PC-9 (cell line): ENCODE data around the gene CDK5R1. TPM values are rescaled to one million over a fixed set of nuclear protein-coding genes. Genes with fewer than 3 reads are reported as not detected.
A peak's percentile ranks its signal among the peaks of the same experiment; 100 is the strongest.

ENCODE experiments used
- Bru-seq: library from RNA; stranded (reverse); fragments of 400-500 nt; gene quantifications from one replicate; lab custom pipeline; 2021; lab: Mats Ljungman, UMichigan
- BruChase-seq, 2 experiments: library from RNA; stranded (reverse); fragments of 400-500 nt; gene quantifications; one replicate each; lab custom pipeline; 2021; lab: Mats Ljungman, UMichigan
- BruUV-seq: library from RNA; stranded (reverse); fragments of 400-500 nt; replicated peaks from 2 replicates; lab custom pipeline; 2021; lab: Mats Ljungman, UMichigan
- CTCF ChIA-PET: fragments of 300-600 bp; sonication (Branson Sonifier 250); formaldehyde crosslinking; loops from one replicate; lab custom pipeline; 2022; ENCODE audit warnings: antibody characterized with exemption; lab: Charles Lee
- POLR2A ChIA-PET: fragments of 300-600 bp; sonication (Branson Sonifier 250); formaldehyde crosslinking; loops from one replicate; lab custom pipeline; 2022; ENCODE audit warnings: antibody characterized with exemption; ENCODE audit not compliant: unreplicated experiment; lab: Charles Lee
- DNase-seq, 2 experiments: peaks; one replicate each; pipeline versions ENCODE4 v3.0.0 to v3.0.0-alpha.2; 2015 to 2022; ENCODE audit warnings: mixed read lengths in 1 of 2
- H2AFZ ChIP-seq: fragments of 200-600 bp; sonication (generic); 2 replicates; pipeline ENCODE4 v1.8.1; 2017; ENCODE audit warnings: antibody characterized with exemption
- H3F3A ChIP-seq: fragments of 200-600 bp; sonication (generic); 2 replicates; pipeline ENCODE4 v1.8.1; 2017; ENCODE audit warnings: antibody characterized with exemption, mild to moderate bottlenecking, low read depth; ENCODE audit not compliant: insufficient read depth
- H3K27ac ChIP-seq: fragments of 200-600 bp; sonication (generic); 2 replicates; pipeline ENCODE4 v1.6.1; 2016; ENCODE audit warnings: mixed run types
- H3K27me3 ChIP-seq: fragments of 200-600 bp; sonication (generic); 2 replicates; pipeline ENCODE4 v1.6.1; 2016; ENCODE audit warnings: low read depth, mixed run types; ENCODE audit not compliant: insufficient read depth
- H3K36me3 ChIP-seq: fragments of 200-600 bp; sonication (generic); 2 replicates; pipeline ENCODE4 v1.6.1; 2016; ENCODE audit warnings: low read depth, mixed run types
- H3K4me1 ChIP-seq: fragments of 200-600 bp; sonication (generic); replicated peaks from 2 replicates; pipeline ENCODE4 v1.6.1; 2016; ENCODE audit warnings: mixed run types; ENCODE audit not compliant: insufficient read depth
- H3K4me2 ChIP-seq: fragments of 200-600 bp; sonication (generic); 2 replicates; pipeline ENCODE4 v1.6.1; 2017; ENCODE audit warnings: mixed run types
- H3K4me3 ChIP-seq: fragments of 200-600 bp; sonication (generic); 2 replicates; pipeline ENCODE4 v1.6.1; 2016; ENCODE audit warnings: mixed run types
- H3K79me2 ChIP-seq: fragments of 200-600 bp; sonication (generic); 2 replicates; pipeline ENCODE4 v1.6.1; 2017; ENCODE audit warnings: low read depth, mixed run types
- H3K9me2 ChIP-seq: fragments of 200-600 bp; sonication (generic); 2 replicates; pipeline ENCODE4 v1.8.1; 2017; ENCODE audit warnings: mild to moderate bottlenecking; ENCODE audit not compliant: insufficient read depth
- H3K9me3 ChIP-seq: fragments of 200-600 bp; sonication (generic); 2 replicates; pipeline ENCODE4 v1.8.1; 2016; ENCODE audit warnings: low read depth; ENCODE audit not compliant: insufficient read depth
- H4K20me1 ChIP-seq: fragments of 200-600 bp; sonication (generic); 2 replicates; pipeline ENCODE4 v1.8.1; 2017; ENCODE audit not compliant: insufficient read depth
- CTCF ChIP-seq: fragments of 200-600 bp; sonication (generic); conservative IDR thresholded peaks from 2 replicates; pipeline ENCODE4 v1.6.1; 2017; ENCODE audit warnings: mixed run types, antibody characterized with exemption, mild to moderate bottlenecking, moderate library complexity
- EZH2 ChIP-seq: fragments of 200-600 bp; sonication (generic); IDR thresholded peaks from 2 replicates; pipeline ENCODE4 v1.8.0; 2017; ENCODE audit warnings: antibody characterized with exemption, low read depth
- intact Hi-C: fragments of 100-400 bp; cut with micrococcal nuclease; formaldehyde crosslinking; loops from one replicate; pipeline ENCODE4 v1.10.0; 2022; ENCODE audit not compliant: unreplicated experiment
- long read RNA-seq: library from polyadenylated mRNA; stranded (forward); transcript quantifications from one replicate; pipeline ENCODE4 v2.0.0, GENCODE V29; 2022
- total RNA-seq: library from RNA; stranded (reverse); gene quantifications from 2 replicates; pipeline ENCODE4 v1.2.3, GENCODE V29; 2021

CDK5R1 gene
- total RNA-seq: 1.8 and 2.1 TPM in 2 replicates
- percentile 49 among the genes with signal in this experiment for Bru-seq, nascent RNA
- percentile 61 among the genes with signal in this experiment for BruChase-seq, experiment 1, labeled RNA remaining after a 2-hour chase
- percentile 52 among the genes with signal in this experiment for BruChase-seq, experiment 2, labeled RNA remaining after a 6-hour chase
- long read RNA-seq, full-length matches to known transcripts: 1 of 1 reads
- long read RNA-seq, partial matches to known transcripts: 0 of 1 reads
- long read RNA-seq, other reads (novel, unspliced or antisense): 0 of 1 reads

GRCh38 chr17:32486701-32487472 lies at the start of gene CDK5R1:
Gene CDK5R1 (plus strand): TSS chr17:32486993. CDS start chr17:32487621, 628 bp downstream.
- ChIA-PET POLR2A (interaction anchor here (0.6 kb wide), 2 partner anchors 43 to 180 kb away, joined by 3 to 8 read pairs; partner anchors contain the start of gene PSMD11), CTCF (interaction anchor here (0.6 to 0.9 kb wide), 2 partner anchors 10 to 480 kb away, joined by 4 to 5 read pairs; partner anchors contain the start of gene LRRC37B)
- Histone ChIP-seq H3K9me2 (no peaks in the 10 kb centered on the region), H3K79me2 (no peaks in the 10 kb centered on the region), H4K20me1 (peaks cover 10% of the 10 kb centered on the region; the same call in 1 of the 2 replicates), H3K9me3 (no peaks in the 10 kb centered on the region), H3K27ac (no peak within 1 kb of the TSS), H3K4me2 (peak within 1 kb of the TSS; percentile 98), H3K4me1 (peaks cover 8% of the 10 kb centered on the region; the same call in 1 of the 2 replicates), H3K36me3 (peaks cover 7% of the 10 kb centered on the region; the same call in 1 of the 2 replicates), H3F3A (peaks cover 44% of the 10 kb centered on the region), H3K27me3 (no peaks in the 10 kb centered on the region), H2AFZ (peak within 1 kb of the TSS; percentile 85), H3K4me3 (peak within 1 kb of the TSS; percentile 68; the same call in 1 of the 2 replicates)
- TF ChIP-seq EZH2 (no peak), CTCF (no peak)
- intact Hi-C loops: no loop called here
- BruUV-seq: no TSS peak
- DNase-seq: peak in 1 of 2 experiments; percentile 72

- Histone ChIP-seq H3K36me3 (peaks cover 5% of the 10 kb centered on the region; the same call in 1 of the 2 replicates), H2AFZ (no peak overlapping the region), H3K27ac (no peak overlapping the region), H3K4me1 (peaks cover 10% of the 10 kb centered on the region), H3K4me3 (no peak overlapping the region), H3K4me2 (no peak overlapping the region), H3F3A (no peaks in the 10 kb centered on the region), H3K9me3 (no peaks in the 10 kb centered on the region), H4K20me1 (peaks cover 5% of the 10 kb centered on the region), H3K27me3 (no peaks in the 10 kb centered on the region), H3K79me2 (peaks cover 13% of the 10 kb centered on the region), H3K9me2 (no peaks in the 10 kb centered on the region)
- CTCF ChIA-PET: no interaction called here
- POLR2A ChIA-PET: interaction anchor here (0.7 kb wide), 1 partner anchor 433 kb away, joined by 10 read pairs; no protein-coding TSS in a partner anchor
- DNase-seq: no peak
- intact Hi-C loops: loop anchor here (5.0 to 10.0 kb wide), 3 partner anchors 88 to 434 kb away; partner anchors contain the start of genes MYO1D and ZNF207
- BruUV-seq: no TSS peak
- TF ChIP-seq CTCF: no peak
- TF ChIP-seq EZH2: no peak
Observed at GRCh38 chr17:32440722-32441121, 46.1 kb upstream of the CDK5R1 start.

GRCh38 chr17:32441886-32442285 lies 44.9 kb upstream of the CDK5R1 start:
- no peaks in the 10 kb centered on the region for H3K9me3 ChIP-seq
- no peaks in the 10 kb centered on the region for H3K9me2 ChIP-seq
- H3K27me3 ChIP-seq: no peaks in the 10 kb centered on the region
- no peak overlapping the region for H3K27ac ChIP-seq
- no peak overlapping the region for H3K4me2 ChIP-seq
- H2AFZ ChIP-seq: no peak overlapping the region
- H3K4me1 ChIP-seq: peaks cover 22% of the 10 kb centered on the region
- intact Hi-C loops: loop anchor here (5.0 to 10.0 kb wide), 3 partner anchors 90 to 433 kb away; partner anchors contain the start of genes MYO1D and ZNF207
- peaks cover 13% of the 10 kb centered on the region; the same call in 1 of the 2 replicates for H3K36me3 ChIP-seq
- TF ChIP-seq EZH2 (no peak), CTCF (no peak)
- H3K4me3 ChIP-seq: no peak overlapping the region
- peaks cover 25% of the 10 kb centered on the region for H3K79me2 ChIP-seq
- ChIA-PET POLR2A (no interaction called here), CTCF (interaction anchor here (0.6 kb wide), 1 partner anchor 174 kb away, joined by 9 read pairs; no protein-coding TSS in a partner anchor)
- no peak for DNase-seq
- no TSS peak for BruUV-seq
- peaks cover 17% of the 10 kb centered on the region for H4K20me1 ChIP-seq
- H3F3A ChIP-seq: no peaks in the 10 kb centered on the region
